SKM-1 (cell line): Measurements from ENCODE around the gene KRTAP12-1.
A peak's percentile ranks its signal among the peaks of the same experiment; 100 is the strongest.

ENCODE experiments used
- DNase-seq: peaks from one replicate; lab custom pipeline; 2025; ENCODE audit not compliant: unreplicated experiment; lab: John Stamatoyannopoulos, UW

Gene KRTAP12-1

GRCh38 chr21:44681861-44682579 lies at the start of gene KRTAP12-1:
Gene KRTAP12-1, minus strand, starts transcription at chr21:44682163. Its CDS starts 40 bp downstream, at chr21:44682123.
- no peak for DNase-seq

GRCh38 chr21:44730951-44731579 lies 49.1 kb upstream of the KRTAP12-1 start:
- DNase-seq, result peak; percentile 34

GRCh38 chr21:44730028-44730395 lies 48.0 kb upstream of the KRTAP12-1 start:
- DNase-seq, result no peak

GRCh38 chr21:44729336-44730027 lies 47.5 kb upstream of the KRTAP12-1 start:
- no peak for DNase-seq

- DNase-seq, result no peak
These were observed 46.8 kb upstream of the KRTAP12-1 start for GRCh38 chr21:44728716-44729115.

GRCh38 chr21:44727757-44728156 lies 45.8 kb upstream of the KRTAP12-1 start:
- DNase-seq, result no peak

GRCh38 chr21:44727321-44727720 lies 45.4 kb upstream of the KRTAP12-1 start:
- no peak for DNase-seq

GRCh38 chr21:44726826-44727225 lies 44.9 kb upstream of the KRTAP12-1 start:
- DNase-seq, result no peak

- DNase-seq, result no peak
These were observed 43.0 kb upstream of the KRTAP12-1 start for GRCh38 chr21:44724926-44725325.

GRCh38 chr21:44724196-44724595 lies 42.2 kb upstream of the KRTAP12-1 start:
- no peak for DNase-seq

- no peak for DNase-seq
These were observed 41.5 kb upstream of the KRTAP12-1 start for GRCh38 chr21:44723177-44724131.

- no peak for DNase-seq
These were observed 40.8 kb upstream of the KRTAP12-1 start for GRCh38 chr21:44722731-44723130.

- DNase-seq, result no peak
These were observed 38.2 kb upstream of the KRTAP12-1 start for GRCh38 chr21:44720170-44720569.

GRCh38 chr21:44718571-44718970 lies 36.6 kb upstream of the KRTAP12-1 start:
- DNase-seq, result no peak

- no peak for DNase-seq
These were observed 36.1 kb upstream of the KRTAP12-1 start for GRCh38 chr21:44718093-44718492.

GRCh38 chr21:44716984-44717383 lies 35.0 kb upstream of the KRTAP12-1 start:
- DNase-seq, result no peak

- DNase-seq, result no peak
These were observed 32.9 kb upstream of the KRTAP12-1 start for GRCh38 chr21:44714905-44715304.

GRCh38 chr21:44713846-44714245 lies 31.9 kb upstream of the KRTAP12-1 start:
- DNase-seq, result no peak

GRCh38 chr21:44713130-44713529 lies 31.2 kb upstream of the KRTAP12-1 start:
- no peak for DNase-seq

GRCh38 chr21:44712203-44713028 lies 30.5 kb upstream of the KRTAP12-1 start:
- no peak for DNase-seq
